Activated T-cell treated with anti-CD3 and anti-CD28 coated beads, Interleukin-2, amount 50 U/mL, for 48 hours (primary cell): Measurements from ENCODE around the gene GEMIN7.

ENCODE experiments used
- DNase-seq, 2 experiments: peaks; one replicate each; pipeline ENCODE4 v3.0.0-alpha.2; 2020

The GEMIN7 gene

DNA sequence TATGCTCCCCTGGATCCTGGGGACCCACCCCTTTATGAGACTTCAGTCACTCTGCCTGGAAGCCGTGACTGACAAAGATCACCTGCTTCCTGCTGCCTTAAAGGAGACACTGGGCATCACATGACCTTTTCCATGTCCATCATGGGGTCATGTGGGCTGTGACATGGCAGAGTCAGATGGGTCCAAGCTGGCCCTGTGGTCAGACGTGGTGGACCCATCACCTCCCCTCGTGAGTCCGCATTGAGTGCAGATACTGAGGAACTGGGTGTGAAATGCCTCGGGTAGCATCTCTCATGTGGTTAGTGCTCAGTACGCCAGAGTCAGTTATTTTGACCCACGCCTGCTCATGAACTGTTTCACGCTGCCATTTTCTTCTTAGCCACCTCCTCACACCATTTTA is 54.6 kb downstream of the GEMIN7 start:
- no peak for DNase-seq

GRCh38 chr19:45135176-45135885 is 56.3 kb downstream of the GEMIN7 start:
- no peak for DNase-seq

DNA sequence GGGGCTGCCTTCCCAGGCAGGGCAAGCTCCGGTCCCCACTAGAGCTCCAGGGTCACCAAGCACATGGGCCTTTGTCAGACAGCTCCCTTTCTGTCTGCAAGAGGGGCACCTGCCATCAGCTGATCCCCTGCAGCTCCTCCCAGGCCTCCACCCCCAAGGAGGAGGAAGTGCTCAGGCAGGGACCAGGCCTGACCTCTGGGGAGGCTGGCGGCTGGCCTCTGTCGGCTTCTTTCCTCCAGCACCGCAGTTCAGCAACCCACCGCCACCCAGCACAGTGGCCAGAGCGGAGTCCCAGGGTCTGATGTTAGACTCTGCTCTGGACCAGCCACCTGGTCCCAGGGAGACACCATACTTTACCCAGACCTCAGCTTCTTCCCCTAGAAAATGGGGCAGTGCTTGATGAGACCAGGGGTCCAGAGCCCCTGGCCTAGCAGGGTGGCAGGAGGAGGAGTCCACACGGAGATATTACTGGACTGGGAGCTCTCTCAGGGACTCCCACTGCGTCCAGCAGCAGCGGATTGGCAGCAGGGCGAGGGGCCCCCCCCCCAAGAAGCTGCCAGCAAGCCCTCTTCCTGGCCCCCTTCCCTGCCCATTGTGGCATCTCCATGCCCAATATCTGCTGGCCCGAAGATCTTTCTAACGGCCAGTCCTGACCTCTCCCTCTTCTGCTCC is 57.6 kb downstream of the GEMIN7 start:
- no peak for DNase-seq

DNA sequence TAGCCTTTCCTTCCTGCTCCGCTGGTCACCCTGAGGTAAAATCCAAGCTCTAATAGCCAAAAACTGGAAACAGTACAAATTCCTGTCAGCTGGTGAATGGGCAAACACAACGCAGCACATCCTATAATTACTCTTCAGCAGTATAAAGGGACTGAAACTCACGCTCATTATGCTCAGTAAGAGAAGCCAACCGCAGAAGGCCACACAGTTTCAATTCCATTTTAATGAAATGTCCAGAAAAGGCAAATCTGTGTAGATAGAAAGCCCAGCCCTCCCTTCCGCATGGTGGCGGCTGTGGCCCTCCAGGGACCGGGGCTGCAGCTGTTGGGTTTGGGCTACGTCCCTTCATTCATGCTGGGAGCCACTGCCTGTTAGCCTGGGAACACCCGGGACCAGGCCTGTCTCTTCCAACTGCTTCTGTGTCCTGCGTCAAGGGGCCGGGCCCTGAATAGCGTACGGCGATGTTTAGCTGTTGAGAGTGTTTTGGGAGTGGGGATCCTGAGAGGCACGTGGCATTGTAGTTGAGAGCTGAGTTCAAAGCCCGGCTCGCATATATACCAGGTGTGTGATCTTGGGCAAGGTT is 58.2 kb downstream of the GEMIN7 start:
- no peak for DNase-seq

DNA sequence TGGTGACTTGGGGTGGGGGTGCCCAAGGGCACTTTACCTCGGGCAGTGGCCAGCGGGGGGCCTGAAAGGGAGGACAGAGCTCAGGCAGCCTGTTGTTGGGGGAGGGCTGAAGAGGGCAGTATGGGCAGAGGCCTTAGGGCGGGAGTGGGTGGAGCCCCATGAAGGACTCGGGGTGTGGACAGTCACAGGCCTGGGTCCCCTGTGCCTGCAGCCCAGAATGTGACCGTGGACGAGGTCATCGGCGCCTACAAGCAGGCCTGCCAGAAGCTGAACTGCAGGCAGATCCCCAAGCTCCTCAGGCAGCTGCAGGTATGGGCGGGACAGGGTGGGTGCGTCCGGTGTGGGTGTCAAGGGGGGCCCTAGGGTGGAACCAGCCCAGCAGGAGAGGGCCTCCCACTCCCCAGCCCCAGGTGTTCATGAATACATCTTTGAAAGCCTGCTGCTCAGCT is 59.3 kb downstream of the GEMIN7 start:
- no peak for DNase-seq

- no peak for DNase-seq
Observed at GRCh38 chr19:45139286-45140143, 60.5 kb downstream of the GEMIN7 start.

DNA sequence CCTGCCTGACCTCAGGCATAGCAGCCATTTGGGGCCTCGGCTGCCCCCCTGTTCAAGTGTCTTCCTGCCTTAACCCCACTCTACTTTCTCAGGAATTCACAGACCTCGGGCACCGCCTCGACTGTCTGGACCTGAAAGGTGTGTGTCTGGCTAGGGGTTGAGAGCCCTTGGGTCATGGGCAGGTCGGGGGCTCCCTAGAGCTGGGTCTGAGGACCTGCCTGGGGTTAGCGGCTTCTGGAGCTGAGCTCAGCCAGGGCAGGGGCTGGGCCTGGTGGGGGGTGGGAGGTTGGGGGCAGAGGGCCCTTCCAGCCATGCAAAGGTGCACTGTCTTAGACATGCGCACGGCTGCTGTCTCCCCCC is 61.1 kb downstream of the GEMIN7 start:
- DNase-seq = no peak

DNA sequence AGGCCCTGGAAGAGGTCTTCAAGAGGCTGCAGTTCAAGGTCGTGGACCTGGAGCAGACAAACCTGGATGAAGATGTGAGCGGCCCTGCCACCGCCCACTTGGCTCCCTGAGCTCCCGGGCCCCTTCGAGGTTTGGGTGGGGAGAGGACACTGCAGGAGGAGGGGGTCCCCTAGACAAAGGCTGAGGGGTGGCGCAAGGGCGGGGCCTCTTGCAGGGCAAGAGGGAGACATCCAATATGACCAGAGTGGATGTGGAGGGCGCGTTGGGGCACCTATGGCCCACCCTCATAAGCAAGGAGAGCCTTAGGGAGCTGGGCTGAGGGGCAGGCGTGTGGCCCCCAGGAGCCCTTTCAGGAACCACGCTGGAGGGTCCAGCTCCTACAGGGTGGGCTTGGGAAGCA is 61.5 kb downstream of the GEMIN7 start:
- DNase-seq = no peak
